NCI-H345 (cell line): ENCODE data around the gene SORT1.

Experiments used
- DNase-seq: peaks from one replicate; lab custom pipeline; 2025; lab: John Stamatoyannopoulos, UW

SORT1 gene

GRCh38 chr1:109259674-109260557 is 137.8 kb downstream of the SORT1 start:
- no peak for DNase-seq
